ENCODE data around the gene SREK1.
"Not testable (repeated sequence)": the region's sequence is repeated elsewhere in the genome, so short reads cannot be mapped to it uniquely, and the experiment has no call there.

The SREK1 gene

DNA sequence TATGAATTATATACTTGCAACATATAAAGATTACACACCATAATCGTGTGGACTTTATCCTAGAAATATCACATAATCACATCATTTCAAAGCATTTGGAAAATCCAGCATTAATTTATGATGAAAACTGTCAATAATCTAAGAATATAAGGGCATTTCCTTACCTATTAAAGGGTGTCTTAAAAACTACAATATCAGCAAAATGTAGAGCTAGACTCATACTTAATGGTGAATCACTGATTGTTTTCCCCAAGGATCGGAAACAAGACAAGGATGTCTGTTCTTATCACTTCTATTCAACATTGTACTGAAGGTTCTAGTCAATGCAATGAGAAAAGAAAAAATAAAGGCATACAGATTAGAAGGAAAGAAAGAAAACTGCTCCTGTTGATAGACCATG lies 8.0 kb upstream of the SREK1 start:
- H2AFZ ChIP-seq (ENCODE audit: low read depth), result no peak overlapping the region
- H3K9ac ChIP-seq, result no peak overlapping the region
- H3K36me3 ChIP-seq (ENCODE audit: insufficient read depth), result no peaks in the 10 kb centered on the region
- no peaks in the 10 kb centered on the region for H4K20me1 ChIP-seq (ENCODE audit: insufficient read depth)
- H3K27me3 ChIP-seq (ENCODE audit: insufficient read depth, low read depth), result no peaks in the 10 kb centered on the region
- TF ChIP-seq, protein P1, sequence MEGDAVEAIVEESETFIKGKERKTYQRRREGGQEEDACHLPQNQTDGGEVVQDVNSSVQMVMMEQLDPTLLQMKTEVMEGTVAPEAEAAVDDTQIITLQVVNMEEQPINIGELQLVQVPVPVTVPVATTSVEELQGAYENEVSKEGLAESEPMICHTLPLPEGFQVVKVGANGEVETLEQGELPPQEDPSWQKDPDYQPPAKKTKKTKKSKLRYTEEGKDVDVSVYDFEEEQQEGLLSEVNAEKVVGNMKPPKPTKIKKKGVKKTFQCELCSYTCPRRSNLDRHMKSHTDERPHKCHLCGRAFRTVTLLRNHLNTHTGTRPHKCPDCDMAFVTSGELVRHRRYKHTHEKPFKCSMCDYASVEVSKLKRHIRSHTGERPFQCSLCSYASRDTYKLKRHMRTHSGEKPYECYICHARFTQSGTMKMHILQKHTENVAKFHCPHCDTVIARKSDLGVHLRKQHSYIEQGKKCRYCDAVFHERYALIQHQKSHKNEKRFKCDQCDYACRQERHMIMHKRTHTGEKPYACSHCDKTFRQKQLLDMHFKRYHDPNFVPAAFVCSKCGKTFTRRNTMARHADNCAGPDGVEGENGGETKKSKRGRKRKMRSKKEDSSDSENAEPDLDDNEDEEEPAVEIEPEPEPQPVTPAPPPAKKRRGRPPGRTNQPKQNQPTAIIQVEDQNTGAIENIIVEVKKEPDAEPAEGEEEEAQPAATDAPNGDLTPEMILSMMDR (conservative IDR thresholded peaks at IDR 0.05; ENCODE audit: low read depth, low read length), result no peak
- H3K4me1 ChIP-seq (ENCODE audit: low read depth, poor library complexity, severe bottlenecking), result no peaks in the 10 kb centered on the region
- H3K79me2 ChIP-seq (ENCODE audit: insufficient read depth, low read depth), result no peaks in the 10 kb centered on the region
- H3K27ac ChIP-seq, result no peak overlapping the region
- H3K4me2 ChIP-seq, result no peak overlapping the region
- H3K4me3 ChIP-seq (IDR thresholded peaks at IDR 0.05; ENCODE audit: insufficient read depth, low read depth, low read length), result no peak overlapping the region

DNA sequence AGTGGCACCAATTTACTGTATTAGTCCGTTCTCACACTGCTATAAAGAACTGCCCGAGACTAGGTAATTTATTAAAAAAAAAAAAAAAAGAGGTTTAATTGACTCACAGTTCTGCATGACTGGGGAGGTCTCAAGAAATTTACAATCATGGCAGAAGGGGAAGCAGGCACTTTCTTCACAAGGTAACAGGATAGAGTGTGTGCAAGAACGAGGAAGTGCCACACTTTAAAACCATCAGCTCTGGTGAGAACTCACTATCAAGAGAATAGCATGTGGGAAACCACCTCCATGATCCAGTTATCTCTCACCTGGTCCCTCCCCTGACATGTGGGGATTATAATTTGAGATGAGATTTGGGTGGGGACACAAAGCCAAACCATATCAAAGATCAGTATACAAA lies 7.2 kb upstream of the SREK1 start:
- not testable (repeated sequence) for H3K27ac ChIP-seq

DNA sequence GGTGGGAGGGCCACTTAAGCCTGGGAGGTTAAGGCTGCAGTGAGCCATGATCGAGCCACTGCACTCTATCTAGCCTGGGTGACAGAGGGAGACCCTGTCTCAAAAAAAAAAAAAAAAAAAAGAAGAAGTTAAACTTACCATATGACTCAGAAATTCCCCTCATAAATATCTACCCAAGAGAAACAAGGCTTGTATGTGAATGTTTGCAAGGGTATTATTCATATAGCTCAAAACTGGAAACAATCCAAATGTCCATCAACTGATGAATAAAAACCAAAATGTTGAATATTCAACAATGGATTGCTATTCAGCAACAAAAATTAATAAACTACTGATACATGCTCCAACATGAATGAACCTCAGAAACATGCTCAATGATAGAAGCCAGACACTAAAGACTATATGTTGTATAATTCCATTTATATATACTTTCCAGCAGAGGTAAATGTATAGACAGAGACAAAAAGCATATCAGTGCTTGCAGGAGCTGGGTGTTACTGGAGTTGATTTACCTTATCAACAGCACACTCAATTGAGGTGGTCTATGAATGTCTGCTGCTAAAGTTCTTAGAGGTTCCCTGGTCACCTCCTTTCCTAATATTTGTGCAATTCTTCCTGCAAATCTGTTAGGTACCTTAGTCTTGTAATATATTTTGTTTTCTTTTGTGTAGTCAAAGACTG lies 5.3 kb upstream of the SREK1 start:
- TF ChIP-seq, protein P1 (conservative IDR thresholded peaks at IDR 0.05; ENCODE audit: low read depth, low read length), result no peak
- H3K27ac ChIP-seq, result no peak overlapping the region
- peaks cover 9% of the 10 kb centered on the region for H3K4me1 ChIP-seq (ENCODE audit: low read depth, poor library complexity, severe bottlenecking)
- H4K20me1 ChIP-seq (ENCODE audit: insufficient read depth), result no peaks in the 10 kb centered on the region
- H3K79me2 ChIP-seq (ENCODE audit: insufficient read depth, low read depth), result no peaks in the 10 kb centered on the region
- no peak overlapping the region for H3K9ac ChIP-seq
- H3K4me2 ChIP-seq, result no peak overlapping the region
- no peaks in the 10 kb centered on the region for H3K36me3 ChIP-seq (ENCODE audit: insufficient read depth)
- H2AFZ ChIP-seq (ENCODE audit: low read depth), result no peak overlapping the region
- no peaks in the 10 kb centered on the region for H3K27me3 ChIP-seq (ENCODE audit: insufficient read depth, low read depth)
- H3K4me3 ChIP-seq (IDR thresholded peaks at IDR 0.05; ENCODE audit: insufficient read depth, low read depth, low read length), result no peak overlapping the region

More for the DNA sequence above, 7.2 kb upstream of the SREK1 start:
- H3K36me3 ChIP-seq (ENCODE audit: insufficient read depth); H3K9ac ChIP-seq; H4K20me1 ChIP-seq (ENCODE audit: insufficient read depth); H3K79me2 ChIP-seq (ENCODE audit: insufficient read depth, low read depth); H3K4me3 ChIP-seq (IDR thresholded peaks at IDR 0.05; ENCODE audit: insufficient read depth, low read depth, low read length); H3K27me3 ChIP-seq (ENCODE audit: insufficient read depth, low read depth); H2AFZ ChIP-seq (ENCODE audit: low read depth); H3K4me1 ChIP-seq (ENCODE audit: low read depth, poor library complexity, severe bottlenecking); H3K4me2 ChIP-seq: not testable (repeated sequence)

DNA sequence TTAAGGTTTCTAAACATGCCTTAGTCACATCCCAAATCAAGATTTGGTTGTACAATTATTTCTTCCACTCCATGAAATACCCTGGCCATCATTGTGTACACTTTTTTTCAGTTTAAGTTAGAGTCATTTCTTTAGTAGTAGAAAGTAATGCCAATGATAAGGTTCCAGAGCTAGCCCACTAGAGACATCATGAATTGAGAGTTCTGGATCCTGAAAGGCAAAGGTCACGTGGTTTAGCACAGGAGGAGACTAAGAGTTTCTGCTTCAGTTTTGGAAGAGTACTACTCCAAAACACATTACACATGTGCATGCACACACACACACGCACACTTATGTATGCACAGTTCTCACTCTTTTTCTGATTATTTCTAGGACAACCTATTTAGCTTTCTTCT lies 4.8 kb upstream of the SREK1 start:
- H3K27ac ChIP-seq, result no peak overlapping the region
- no peaks in the 10 kb centered on the region for H4K20me1 ChIP-seq (ENCODE audit: insufficient read depth)
- H3K79me2 ChIP-seq (ENCODE audit: insufficient read depth, low read depth), result no peaks in the 10 kb centered on the region
- no peak overlapping the region for H3K4me3 ChIP-seq (IDR thresholded peaks at IDR 0.05; ENCODE audit: insufficient read depth, low read depth, low read length)
- TF ChIP-seq, protein P1 (conservative IDR thresholded peaks at IDR 0.05; ENCODE audit: low read depth, low read length), result no peak
- H3K27me3 ChIP-seq (ENCODE audit: insufficient read depth, low read depth), result no peaks in the 10 kb centered on the region
- no peak overlapping the region for H3K4me2 ChIP-seq
- no peak overlapping the region for H3K9ac ChIP-seq
- peaks cover 9% of the 10 kb centered on the region for H3K4me1 ChIP-seq (ENCODE audit: low read depth, poor library complexity, severe bottlenecking)
- no peak overlapping the region for H2AFZ ChIP-seq (ENCODE audit: low read depth)
- no peaks in the 10 kb centered on the region for H3K36me3 ChIP-seq (ENCODE audit: insufficient read depth)

DNA sequence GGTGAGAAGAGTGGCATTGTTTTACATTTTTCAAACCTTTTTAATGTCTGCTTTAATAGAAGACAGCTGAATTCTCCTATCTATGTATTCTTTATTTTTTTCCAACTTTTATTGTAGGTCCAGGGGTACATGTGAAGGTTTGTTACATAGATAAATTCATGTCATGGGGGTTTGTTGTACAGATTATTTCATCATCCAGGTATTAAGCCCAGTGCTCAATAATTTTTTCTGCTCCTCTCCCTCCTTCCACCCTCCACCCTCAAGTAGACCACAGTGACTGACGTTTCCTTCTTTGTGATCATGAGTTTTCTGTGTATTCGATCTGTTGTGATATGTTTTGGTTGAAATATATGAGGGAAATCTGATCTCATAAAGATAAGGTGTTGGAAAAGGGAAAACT lies 1.7 kb upstream of the SREK1 start:
- Histone ChIP-seq H3K4me3 (IDR thresholded peaks at IDR 0.05; ENCODE audit: insufficient read depth, low read depth, low read length) (no peak overlapping the region), H3K27me3 (ENCODE audit: insufficient read depth, low read depth) (no peaks in the 10 kb centered on the region), H3K9ac (no peak overlapping the region), H3K79me2 (ENCODE audit: insufficient read depth, low read depth) (peaks cover 29% of the 10 kb centered on the region), H4K20me1 (ENCODE audit: insufficient read depth) (no peaks in the 10 kb centered on the region; the same call in 1 of the 2 replicates), H2AFZ (ENCODE audit: low read depth) (no peak overlapping the region), H3K4me1 (ENCODE audit: low read depth, poor library complexity, severe bottlenecking) (peaks cover 30% of the 10 kb centered on the region), H3K4me2 (no peak overlapping the region), H3K36me3 (ENCODE audit: insufficient read depth) (no peaks in the 10 kb centered on the region), H3K27ac (no peak overlapping the region)
- TF ChIP-seq, protein P1 (conservative IDR thresholded peaks at IDR 0.05; ENCODE audit: low read depth, low read length), result no peak
